CD14-positive monocyte (primary cell): ENCODE measurements around the gene AKAP8L. TPM values are rescaled to one million over a fixed set of nuclear protein-coding genes. Genes with fewer than 3 reads are reported as not detected.

Experiments
- DNase-seq, 3 donors: peaks; one replicate each; pipeline ENCODE4 v3.0.0-alpha.2; 2011 to 2022
- H2AFZ ChIP-seq: 2 replicates; pipeline ENCODE4 v1.6.0; 2012; ENCODE audit warnings: mild to moderate bottlenecking, low read depth, low read length, inconsistent platforms; ENCODE audit not compliant: insufficient read depth, poor library complexity, severe bottlenecking
- H3K27ac ChIP-seq, 2 donors: 1 replicate in 1 of 2; 2 replicates in 1 of 2; pipeline ENCODE4 v1.5.1; 2012 to 2013; ENCODE audit warnings: low read length in 2 of 2, control low read depth in 1 of 2, inconsistent platforms in 1 of 2, low read depth in 1 of 2, mild to moderate bottlenecking in 1 of 2
- H3K27me3 ChIP-seq, 2 donors: one replicate each; pipeline versions ENCODE4 v1.6.0 to v1.6.1; 2011 to 2013; ENCODE audit warnings: low read length in 2 of 2; ENCODE audit not compliant: control insufficient read depth in 2 of 2, insufficient read depth in 2 of 2
- H3K36me3 ChIP-seq, 2 donors: replicated peaks in 1 of 2; 1 replicate in 1 of 2; 2 replicates in 1 of 2; pipeline versions ENCODE4 v1.5.1 to v1.6.1; 2012 to 2013; ENCODE audit warnings: low read length in 2 of 2, control low read depth in 1 of 2, inconsistent platforms in 1 of 2, mild to moderate bottlenecking in 1 of 2; ENCODE audit not compliant: insufficient read depth in 2 of 2, control insufficient read depth in 1 of 2
- H3K4me1 ChIP-seq, 2 donors: 1 replicate in 1 of 2; 2 replicates in 1 of 2; pipeline versions ENCODE4 v1.5.1 to v1.6.1; 2012 to 2013; ENCODE audit warnings: low read length in 2 of 2, control low read depth in 1 of 2, inconsistent platforms in 1 of 2, mild to moderate bottlenecking in 1 of 2, moderate library complexity in 1 of 2; ENCODE audit not compliant: insufficient read depth in 2 of 2, control insufficient read depth in 1 of 2
- H3K4me2 ChIP-seq: replicated peaks from 2 replicates; pipeline ENCODE3; 2012; ENCODE audit warnings: low read length, moderate library complexity, mild to moderate bottlenecking; ENCODE audit not compliant: poor library complexity, severe bottlenecking; ENCODE audit errors: extremely low read depth
- H3K4me3 ChIP-seq, 3 experiments: fragments of 200-600 bp in 1 of 3; sonication (generic) in 1 of 3; replicated peaks in 1 of 3; 1 replicate in 2 of 3; 2 replicates in 1 of 3; pipeline ENCODE4 v1.5.1; 2011 to 2013; ENCODE audit warnings: low read length in 3 of 3, mild to moderate bottlenecking in 3 of 3, control low read depth in 2 of 3, low read depth in 2 of 3, inconsistent platforms in 1 of 3, moderate library complexity in 1 of 3
- H3K79me2 ChIP-seq: 2 replicates; pipeline ENCODE4 v1.6.0; 2012; ENCODE audit warnings: mild to moderate bottlenecking, control low read depth, inconsistent platforms, low read length, moderate library complexity; ENCODE audit not compliant: insufficient read depth
- H3K9ac ChIP-seq: 2 replicates; pipeline ENCODE4 v1.6.0; 2017; ENCODE audit warnings: low read length, mild to moderate bottlenecking; ENCODE audit not compliant: insufficient read depth, poor library complexity, severe bottlenecking
- H3K9me3 ChIP-seq, 2 donors: replicated peaks in 1 of 2; 1 replicate in 1 of 2; 2 replicates in 1 of 2; pipeline versions ENCODE4 v1.5.1 to v1.6.1; 2012 to 2013; ENCODE audit warnings: low read length in 2 of 2, control low read depth in 1 of 2; ENCODE audit not compliant: control insufficient read depth in 1 of 2, insufficient read depth in 1 of 2
- H4K20me1 ChIP-seq: 2 replicates; pipeline ENCODE4 v1.6.0; 2012; ENCODE audit warnings: mild to moderate bottlenecking, low read length, control low read depth, moderate library complexity; ENCODE audit not compliant: insufficient read depth
- H3K27ac Mint-ChIP-seq, 7 donors: one replicate each; pipeline ENCODE4 v1.8.0; 2020; ENCODE audit warnings: mild to moderate bottlenecking in 7 of 7, mixed read lengths in 7 of 7, moderate library complexity in 6 of 7, inconsistent platforms in 2 of 7
- H3K27me3 Mint-ChIP-seq, 3 donors: one replicate each; pipeline ENCODE4 v1.8.0; 2021 to 2022; ENCODE audit warnings: low read depth in 3 of 3, mild to moderate bottlenecking in 3 of 3, mixed read lengths in 3 of 3, moderate library complexity in 3 of 3, inconsistent platforms in 1 of 3
- H3K36me3 Mint-ChIP-seq, 2 donors: one replicate each; pipeline ENCODE4 v1.8.0; 2020; ENCODE audit warnings: mixed read lengths in 2 of 2, inconsistent platforms in 1 of 2, mild to moderate bottlenecking in 1 of 2
- H3K4me1 Mint-ChIP-seq: one replicate; pipeline ENCODE4 v1.8.0; 2020; ENCODE audit warnings: mild to moderate bottlenecking, mixed read lengths
- H3K4me3 Mint-ChIP-seq, 2 donors: one replicate each; pipeline ENCODE4 v1.8.0; 2020; ENCODE audit warnings: mild to moderate bottlenecking in 2 of 2, mixed read lengths in 2 of 2, moderate library complexity in 1 of 2
- H3K9me3 Mint-ChIP-seq, 7 donors: one replicate each; pipeline ENCODE4 v1.8.0; 2020 to 2022; ENCODE audit warnings: mixed read lengths in 7 of 7, mild to moderate bottlenecking in 6 of 7, moderate library complexity in 6 of 7, inconsistent platforms in 2 of 7
- WGBS: methylation state at CpG from one replicate; pipeline ENCODE4 v1.1.5; 2013; ENCODE audit warnings: missing lambda C conversion rate; ENCODE audit not compliant: insufficient coverage; 5-methylcytosine and 5-hydroxymethylcytosine counted together
- intact Hi-C, 2 donors: fragments of 100-400 bp; cut with micrococcal nuclease; formaldehyde crosslinking; loops; one replicate each; pipeline versions ENCODE4 v1.15.0 to v1.15.1; 2023
- polyA plus RNA-seq, 3 donors: library from polyadenylated mRNA; depleted of rRNA in 1 of 3; unstranded in 2 of 3; stranded (reverse) in 1 of 3; fragments of 300-500 nt in 2 of 3; fragments of >200 nt in 1 of 3; fragmentation: Illumina TruSeq in 2 of 3; gene quantifications; 1 replicate in 2 of 3; 2 replicates in 1 of 3; pipeline ENCODE4 v1.2.3, GENCODE V29; 2012 to 2021
- TF ChIP-seq, protein P1 (sequence below): fragments of 200-600 bp; IDR thresholded peaks from one replicate; pipeline ENCODE4 v1.8.0; 2022; ENCODE audit warnings: antibody characterized with exemption, mild to moderate bottlenecking

The AKAP8L gene
- polyA plus RNA-seq, 3 donors: 21.4 to 103 (median 39.0) TPM

DNA sequence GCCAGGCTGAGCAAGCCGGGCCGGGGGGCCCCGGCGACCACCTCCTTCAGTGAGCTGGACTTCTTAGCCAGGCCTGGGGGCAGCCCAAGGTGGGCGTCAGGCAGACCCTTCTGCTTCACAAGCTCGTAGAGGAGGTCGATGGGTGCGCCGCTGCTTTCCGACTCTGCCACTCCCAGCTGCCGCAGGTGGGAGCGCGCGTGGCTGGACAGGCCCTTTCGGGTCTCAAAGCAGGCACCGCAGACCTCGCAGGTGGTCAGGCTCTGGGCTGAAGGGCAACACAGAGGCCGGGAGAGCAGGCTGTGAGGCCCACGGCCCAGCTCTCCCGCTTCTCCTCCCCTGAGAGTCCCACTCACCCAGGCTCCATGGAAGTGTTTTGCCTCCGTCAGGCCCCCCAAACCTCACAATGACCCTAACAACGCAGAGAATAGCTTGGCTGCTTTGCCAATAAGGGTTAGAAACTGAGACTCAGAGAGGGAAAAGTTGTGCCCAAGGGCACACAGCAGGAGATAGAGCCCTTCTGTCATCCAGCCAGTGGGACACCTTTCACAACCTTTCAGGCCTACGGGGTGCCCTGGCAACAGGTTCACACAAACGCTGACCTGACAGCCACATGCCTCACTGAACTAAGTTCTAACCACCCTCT is 11.2 kb upstream of the AKAP8L start:
- H3K9ac ChIP-seq: no peak overlapping the region
- H4K20me1 ChIP-seq: peaks cover 28% of the 10 kb centered on the region
- H3K9me3 Mint-ChIP-seq: peaks cover 0 to 2% (median 0%) of the 10 kb centered on the region in 7 donors
- intact Hi-C loops: loop anchor here in 1 of 2 donors (5.0 kb wide), 1 partner anchor 127 kb away; no protein-coding TSS in a partner anchor
- H3K27ac Mint-ChIP-seq: peak overlapping the region in 1 of 7 donors; percentile 36
- DNase-seq: no peak
- 95% methylated on average over 24 of the region's 24 CpGs for WGBS
- no peak overlapping the region for H2AFZ ChIP-seq
- H3K27ac ChIP-seq: no peak overlapping the region
- H3K4me2 ChIP-seq: no peak overlapping the region
- peaks cover 0 to 8% (median 0%) of the 10 kb centered on the region in 3 donors for H3K27me3 Mint-ChIP-seq
- H3K4me1 ChIP-seq: peaks cover 26 to 31% of the 10 kb centered on the region in 2 donors
- H3K79me2 ChIP-seq: peaks cover 44% of the 10 kb centered on the region
- peaks cover 28% of the 10 kb centered on the region for H3K4me1 Mint-ChIP-seq
- peaks cover 25 to 41% of the 10 kb centered on the region in 2 donors for H3K36me3 Mint-ChIP-seq
- TF ChIP-seq, protein P1, sequence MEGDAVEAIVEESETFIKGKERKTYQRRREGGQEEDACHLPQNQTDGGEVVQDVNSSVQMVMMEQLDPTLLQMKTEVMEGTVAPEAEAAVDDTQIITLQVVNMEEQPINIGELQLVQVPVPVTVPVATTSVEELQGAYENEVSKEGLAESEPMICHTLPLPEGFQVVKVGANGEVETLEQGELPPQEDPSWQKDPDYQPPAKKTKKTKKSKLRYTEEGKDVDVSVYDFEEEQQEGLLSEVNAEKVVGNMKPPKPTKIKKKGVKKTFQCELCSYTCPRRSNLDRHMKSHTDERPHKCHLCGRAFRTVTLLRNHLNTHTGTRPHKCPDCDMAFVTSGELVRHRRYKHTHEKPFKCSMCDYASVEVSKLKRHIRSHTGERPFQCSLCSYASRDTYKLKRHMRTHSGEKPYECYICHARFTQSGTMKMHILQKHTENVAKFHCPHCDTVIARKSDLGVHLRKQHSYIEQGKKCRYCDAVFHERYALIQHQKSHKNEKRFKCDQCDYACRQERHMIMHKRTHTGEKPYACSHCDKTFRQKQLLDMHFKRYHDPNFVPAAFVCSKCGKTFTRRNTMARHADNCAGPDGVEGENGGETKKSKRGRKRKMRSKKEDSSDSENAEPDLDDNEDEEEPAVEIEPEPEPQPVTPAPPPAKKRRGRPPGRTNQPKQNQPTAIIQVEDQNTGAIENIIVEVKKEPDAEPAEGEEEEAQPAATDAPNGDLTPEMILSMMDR: no peak
- H3K9me3 ChIP-seq: no peaks in the 10 kb centered on the region
- no peak overlapping the region for H3K4me3 ChIP-seq
- no peaks in the 10 kb centered on the region for H3K27me3 ChIP-seq
- H3K4me3 Mint-ChIP-seq: no peak overlapping the region
- H3K36me3 ChIP-seq: peaks cover 37 to 47% of the 10 kb centered on the region in 2 donors

DNA sequence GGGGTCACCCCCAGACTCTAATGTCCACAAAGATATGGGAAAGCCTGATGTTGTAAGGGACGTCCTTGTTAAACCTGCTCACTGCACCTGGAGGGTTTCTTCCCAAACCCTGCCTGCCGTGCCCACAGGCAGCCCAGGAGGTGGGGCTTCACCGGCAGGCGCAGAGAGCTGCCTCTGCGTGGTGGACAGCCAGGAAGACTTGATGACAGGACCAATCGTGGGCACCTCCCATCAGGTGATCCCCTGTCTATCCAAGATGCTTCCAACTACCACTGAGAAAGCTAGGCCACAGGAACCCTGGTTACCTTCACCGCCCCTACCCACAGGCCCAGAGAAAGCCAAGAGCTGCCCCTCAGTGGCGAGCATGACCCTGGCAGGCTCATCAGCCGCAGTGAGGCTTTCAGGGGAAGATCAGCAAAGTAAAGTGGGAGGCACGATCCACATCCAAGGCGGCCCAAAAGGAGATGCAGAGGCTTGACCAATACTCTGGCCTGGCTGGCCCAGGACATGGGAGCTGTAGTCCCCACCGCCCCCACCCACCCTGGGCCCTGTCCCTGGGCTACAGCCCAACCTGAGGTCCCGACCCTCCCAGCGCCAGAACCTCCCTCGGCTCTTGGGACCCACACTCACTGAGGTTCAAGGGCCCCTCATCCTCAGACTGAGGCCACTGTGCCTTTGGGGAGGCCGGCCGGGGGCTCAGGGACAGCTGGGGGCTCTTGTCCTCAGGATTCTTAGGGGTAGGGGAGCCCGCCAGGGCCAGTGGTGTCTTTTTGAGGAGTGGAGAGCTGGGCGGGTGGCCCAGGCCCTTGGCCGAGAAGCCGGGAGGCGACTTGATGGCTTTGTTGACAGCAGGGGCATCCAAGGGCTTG is 10.4 kb upstream of the AKAP8L start:
- Histone ChIP-seq H3K79me2 (peaks cover 44% of the 10 kb centered on the region), H3K4me1 (peaks cover 26 to 31% of the 10 kb centered on the region in 2 donors), H3K4me2 (no peak overlapping the region), H3K27ac (no peak overlapping the region), H3K36me3 (peaks cover 43 to 55% of the 10 kb centered on the region in 2 donors), H3K9me3 (no peaks in the 10 kb centered on the region), H3K27me3 (no peaks in the 10 kb centered on the region), H2AFZ (no peak overlapping the region), H3K9ac (no peak overlapping the region), H4K20me1 (peaks cover 28% of the 10 kb centered on the region), H3K4me3 (no peak overlapping the region)
- peaks cover 0 to 7% (median 0%) of the 10 kb centered on the region in 3 donors for H3K27me3 Mint-ChIP-seq
- peaks cover 27 to 46% of the 10 kb centered on the region in 2 donors for H3K36me3 Mint-ChIP-seq
- no peak overlapping the region for H3K4me3 Mint-ChIP-seq
- no peak for DNase-seq
- H3K9me3 Mint-ChIP-seq: peaks cover 0 to 2% (median 1%) of the 10 kb centered on the region in 7 donors
- intact Hi-C loops: no loop called here
- H3K4me1 Mint-ChIP-seq: peaks cover 28% of the 10 kb centered on the region
- H3K27ac Mint-ChIP-seq: peak overlapping the region in 2 of 7 donors; percentile 46 to 58
- 97% methylated on average over 18 of the region's 22 CpGs for WGBS
- TF ChIP-seq, protein P1: no peak
